GM12878 (cell line): ENCODE data around the gene WNK2. TPM values are rescaled to one million over a fixed set of nuclear protein-coding genes. Genes with fewer than 3 reads are reported as not detected.
"Not testable (repeated sequence)": the region's sequence is repeated elsewhere in the genome, so short reads cannot be mapped to it uniquely, and the experiment has no call there.

Experiments used
- ATAC-seq: fragments of 200-7000 bp; cut with Tn5 transposase; 3 replicates; pipeline ENCODE4 v1.9.1; 2020; ENCODE audit warnings: mild to moderate bottlenecking, moderate library complexity
- BruUV-seq: library from RNA; stranded (reverse); fragments of 400-500 nt; replicated peaks from 2 replicates; lab custom pipeline; 2021; lab: Mats Ljungman, UMichigan
- CTCF ChIA-PET: fragments of 300-600 bp; sonication (Branson Sonifier 250); formaldehyde crosslinking; extraction: SDS; loops from one replicate; lab custom pipeline; 2021; ENCODE audit warnings: inconsistent platforms; lab: Yijun Ruan, JAX
- POLR2A ChIA-PET: fragments of 350-600 bp; formaldehyde crosslinking; extraction: SDS; loops from one replicate; lab custom pipeline; 2021; ENCODE audit warnings: inconsistent platforms; lab: Charles Lee
- RAD21 ChIA-PET: fragments of 300-600 bp; sonication (Branson Sonifier 250); formaldehyde crosslinking; loops from one replicate; lab custom pipeline; 2023; ENCODE audit warnings: antibody characterized with exemption; ENCODE audit not compliant: unreplicated experiment; lab: Charles Lee
- SMC1A ChIA-PET: fragments of 300-600 bp; sonication (Branson Sonifier 250); formaldehyde crosslinking; loops from one replicate; lab custom pipeline; 2023; ENCODE audit not compliant: unreplicated experiment, uncharacterized antibody; lab: Charles Lee
- DNase-seq: peaks from one replicate; pipeline ENCODE4 v3.0.0-alpha.2; 2011; ENCODE audit warnings: low read depth, low spot score
- FAIRE-seq: peaks from 3 replicates; lab custom pipeline; 2011; peaks lifted over from hg19 to GRCh38; lab: Jason Lieb, UNC
- H2AFZ ChIP-seq: 2 replicates; pipeline ENCODE4 v1.6.0; 2011; ENCODE audit warnings: low read depth, low read length, control low read depth; ENCODE audit not compliant: control insufficient read depth
- H3K27ac ChIP-seq: 2 replicates; pipeline ENCODE4 v1.5.1; 2011; ENCODE audit warnings: control low read depth; ENCODE audit not compliant: control insufficient read depth, insufficient read depth
- H3K27me3 ChIP-seq, 2 experiments: replicated peaks in 1 of 2; 2 replicates each; pipeline versions ENCODE4 v1.6.0 to v1.6.1; 2011; ENCODE audit warnings: low read length in 1 of 2; ENCODE audit not compliant: control insufficient read depth in 2 of 2, insufficient read depth in 2 of 2
- H3K36me3 ChIP-seq, 2 experiments: 2 replicates each; pipeline ENCODE4 v1.5.1; 2011; ENCODE audit warnings: low read length in 1 of 2; ENCODE audit not compliant: control insufficient read depth in 2 of 2, insufficient read depth in 2 of 2
- H3K4me1 ChIP-seq: 2 replicates; pipeline ENCODE4 v1.6.1; 2011; ENCODE audit warnings: mild to moderate bottlenecking, low read length, moderate library complexity, mixed read lengths; ENCODE audit not compliant: control insufficient read depth, insufficient read depth
- H3K4me2 ChIP-seq: 2 replicates; pipeline ENCODE4 v1.6.0; 2011; ENCODE audit warnings: control low read depth; ENCODE audit not compliant: control insufficient read depth, insufficient read depth
- H3K4me3 ChIP-seq: fragments of 200-600 bp; sonication (generic); 2 replicates; pipeline ENCODE4 v1.5.1; 2016
- H3K79me2 ChIP-seq: 2 replicates; pipeline ENCODE4 v1.6.0; 2011; ENCODE audit warnings: low read length; ENCODE audit not compliant: control insufficient read depth, insufficient read depth
- H3K9ac ChIP-seq: 2 replicates; pipeline ENCODE4 v1.8.0; 2011; ENCODE audit warnings: low read length, control low read depth, mixed read lengths; ENCODE audit not compliant: control insufficient read depth, insufficient read depth
- H3K9me3 ChIP-seq: replicated peaks from 3 replicates; pipeline ENCODE4 v1.5.1; 2011; ENCODE audit warnings: mild to moderate bottlenecking, low read length; ENCODE audit not compliant: control insufficient read depth, insufficient read depth
- H4K20me1 ChIP-seq: 2 replicates; pipeline ENCODE4 v1.6.0; 2011; ENCODE audit not compliant: control insufficient read depth, insufficient read depth
- ASH2L ChIP-seq: fragments of 300-600, 200-600 bp; sonication (generic); IDR thresholded peaks from 2 replicates; pipeline ENCODE4 v1.6.1; 2017; ENCODE audit warnings: low read depth, mild to moderate bottlenecking, borderline replicate concordance
- SMARCA5 ChIP-seq: fragments of 450-650 bp; IDR thresholded peaks from 2 replicates; pipeline ENCODE4 v1.6.1; 2017; ENCODE audit warnings: mild to moderate bottlenecking
- WGBS: methylation state at CpG from one replicate; pipeline ENCODE4 v1.1.6; 2016; ENCODE audit warnings: low lambda C conversion rate; ENCODE audit not compliant: insufficient replicate concordance, insufficient coverage; ENCODE audit errors: missing lambda C conversion rate; 5-methylcytosine and 5-hydroxymethylcytosine counted together
- in situ Hi-C: fragments of 300-500 bp; cut with MboI; formaldehyde crosslinking; loops from 9 replicates; pipeline ENCODE4 v1.14.3; 2018; ENCODE audit warnings: mixed read lengths
- intact Hi-C: fragments of 100-400 bp; cut with micrococcal nuclease; formaldehyde crosslinking; loops from one replicate; pipeline ENCODE4 v1.14.2; 2022; ENCODE audit not compliant: unreplicated experiment
- polyA plus RNA-seq, 11 experiments: library from polyadenylated mRNA; depleted of rRNA in 4 of 11; unstranded in 6 of 11; stranded (reverse) in 5 of 11; fragments of >200 nt; fragmentation: Nextera tagmentation in 4 of 11; fragmentation: Illumina TruSeq in 1 of 11; extraction: Ambion mirVana in 4 of 11; extraction: Trizol in 1 of 11; gene quantifications; 1 replicate in 1 of 11; 2 replicates in 10 of 11; pipeline versions ENCODE4 v1.2.1 to v1.2.3, GENCODE V29; 2011 to 2016; ENCODE audit warnings: inconsistent platforms in 2 of 11, missing spikeins in 2 of 11, low read depth in 1 of 11
- total RNA-seq, 4 experiments: library from RNA; depleted of rRNA in 3 of 4; stranded (reverse); fragments of >200 nt in 3 of 4; fragmentation: Illumina TruSeq in 1 of 4; extraction: Trizol in 1 of 4; gene quantifications; 2 replicates each; pipeline versions ENCODE4 v1.2.1 to v1.2.3, GENCODE V29; 2013 to 2021
- TF ChIP-seq, protein P1 (sequence below): IDR thresholded peaks from 2 replicates; pipeline ENCODE4 v1.6.1; 2012; ENCODE audit warnings: mild to moderate bottlenecking, low read depth, low read length

WNK2 gene
- total and polyA plus RNA-seq, 10 of the 15 experiments (the other 5 are each of a cell fraction or from before 2014, with no cell fraction given): 0.15 TPM; not detected in 9

DNA sequence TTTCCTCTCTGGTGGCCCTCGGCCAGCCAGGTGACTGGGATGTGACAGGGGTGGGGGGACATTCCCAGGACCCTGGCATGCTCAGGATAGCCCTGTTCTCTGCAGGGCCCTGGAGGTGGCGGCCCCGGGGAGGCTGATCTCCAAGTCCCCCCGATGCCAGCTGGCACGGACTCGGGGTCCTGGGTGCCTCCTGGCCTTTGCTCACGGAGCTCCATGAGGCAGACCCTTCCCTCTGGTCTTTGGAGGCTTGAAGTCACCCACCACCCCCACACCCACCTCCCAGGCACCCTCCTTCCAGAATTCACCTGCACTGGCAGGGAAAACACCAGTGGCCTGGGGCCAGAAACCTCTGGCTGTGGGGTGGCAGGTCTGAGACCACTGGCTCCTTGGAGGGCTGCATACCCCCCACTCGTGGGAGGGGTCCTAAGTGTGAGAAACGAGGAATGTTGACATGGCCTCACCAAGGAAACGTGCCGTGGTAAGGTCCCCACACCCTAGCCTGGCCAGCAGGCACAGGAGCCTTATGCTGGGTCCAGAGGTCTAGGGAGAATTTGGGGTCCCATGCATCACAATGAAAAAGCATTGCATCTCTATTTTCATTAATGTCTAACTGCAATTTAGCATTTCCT is 136.8 kb downstream of the WNK2 start (continued):
- TF ChIP-seq, protein P1, sequence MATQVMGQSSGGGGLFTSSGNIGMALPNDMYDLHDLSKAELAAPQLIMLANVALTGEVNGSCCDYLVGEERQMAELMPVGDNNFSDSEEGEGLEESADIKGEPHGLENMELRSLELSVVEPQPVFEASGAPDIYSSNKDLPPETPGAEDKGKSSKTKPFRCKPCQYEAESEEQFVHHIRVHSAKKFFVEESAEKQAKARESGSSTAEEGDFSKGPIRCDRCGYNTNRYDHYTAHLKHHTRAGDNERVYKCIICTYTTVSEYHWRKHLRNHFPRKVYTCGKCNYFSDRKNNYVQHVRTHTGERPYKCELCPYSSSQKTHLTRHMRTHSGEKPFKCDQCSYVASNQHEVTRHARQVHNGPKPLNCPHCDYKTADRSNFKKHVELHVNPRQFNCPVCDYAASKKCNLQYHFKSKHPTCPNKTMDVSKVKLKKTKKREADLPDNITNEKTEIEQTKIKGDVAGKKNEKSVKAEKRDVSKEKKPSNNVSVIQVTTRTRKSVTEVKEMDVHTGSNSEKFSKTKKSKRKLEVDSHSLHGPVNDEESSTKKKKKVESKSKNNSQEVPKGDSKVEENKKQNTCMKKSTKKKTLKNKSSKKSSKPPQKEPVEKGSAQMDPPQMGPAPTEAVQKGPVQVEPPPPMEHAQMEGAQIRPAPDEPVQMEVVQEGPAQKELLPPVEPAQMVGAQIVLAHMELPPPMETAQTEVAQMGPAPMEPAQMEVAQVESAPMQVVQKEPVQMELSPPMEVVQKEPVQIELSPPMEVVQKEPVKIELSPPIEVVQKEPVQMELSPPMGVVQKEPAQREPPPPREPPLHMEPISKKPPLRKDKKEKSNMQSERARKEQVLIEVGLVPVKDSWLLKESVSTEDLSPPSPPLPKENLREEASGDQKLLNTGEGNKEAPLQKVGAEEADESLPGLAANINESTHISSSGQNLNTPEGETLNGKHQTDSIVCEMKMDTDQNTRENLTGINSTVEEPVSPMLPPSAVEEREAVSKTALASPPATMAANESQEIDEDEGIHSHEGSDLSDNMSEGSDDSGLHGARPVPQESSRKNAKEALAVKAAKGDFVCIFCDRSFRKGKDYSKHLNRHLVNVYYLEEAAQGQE: no peak
- TF ChIP-seq ASH2L: no peak
- TF ChIP-seq, all 136 proteins: peak for 0

DNA sequence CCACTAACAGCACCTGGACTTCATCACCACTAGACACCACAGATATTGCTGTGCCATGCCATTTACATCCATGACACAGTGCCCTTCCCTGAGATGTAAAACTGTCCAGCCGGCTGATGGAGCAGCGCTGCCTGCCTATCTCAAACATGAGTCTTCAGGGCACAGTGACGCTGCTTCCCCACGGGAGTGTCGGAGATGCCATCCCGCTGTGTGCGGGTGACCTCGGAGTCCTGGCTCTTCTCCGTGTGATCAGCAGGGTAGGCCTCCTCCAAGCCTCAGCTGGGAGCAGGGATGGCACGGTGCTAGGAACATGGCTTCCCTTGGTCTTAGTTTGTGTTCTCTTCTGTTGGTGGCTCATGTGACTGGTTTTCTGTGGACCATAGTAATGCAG is 137.3 kb downstream of the WNK2 start:
- no peak overlapping the region for H3K4me3 ChIP-seq
- intact Hi-C loops (no loop called here), in situ Hi-C loops (no loop called here)
- no peak overlapping the region for H3K4me2 ChIP-seq
- POLR2A ChIA-PET: no interaction called here
- DNase-seq (no peak), FAIRE-seq (no peak), ATAC-seq (no peak)
- SMC1A ChIA-PET: no interaction called here
- RAD21 ChIA-PET: no interaction called here
- H3K27ac ChIP-seq: no peak overlapping the region
- H3K79me2 ChIP-seq: no peaks in the 10 kb centered on the region
- no peaks in the 10 kb centered on the region for H4K20me1 ChIP-seq
- no TSS peak for BruUV-seq
- 75% methylated on average over 10 of the region's 10 CpGs for WGBS
- peaks cover 0 to 3% of the 10 kb centered on the region in 2 experiments; a peak in 3 of 4 replicates for H3K27me3 ChIP-seq
- no peak for TF ChIP-seq SMARCA5
- H2AFZ ChIP-seq: no peak overlapping the region
- H3K4me1 ChIP-seq: no peaks in the 10 kb centered on the region
- no peak overlapping the region for H3K9ac ChIP-seq
- CTCF ChIA-PET: no interaction called here
- no peaks in the 10 kb centered on the region for H3K9me3 ChIP-seq
- H3K36me3 ChIP-seq: no peaks in the 10 kb centered on the region

DNA sequence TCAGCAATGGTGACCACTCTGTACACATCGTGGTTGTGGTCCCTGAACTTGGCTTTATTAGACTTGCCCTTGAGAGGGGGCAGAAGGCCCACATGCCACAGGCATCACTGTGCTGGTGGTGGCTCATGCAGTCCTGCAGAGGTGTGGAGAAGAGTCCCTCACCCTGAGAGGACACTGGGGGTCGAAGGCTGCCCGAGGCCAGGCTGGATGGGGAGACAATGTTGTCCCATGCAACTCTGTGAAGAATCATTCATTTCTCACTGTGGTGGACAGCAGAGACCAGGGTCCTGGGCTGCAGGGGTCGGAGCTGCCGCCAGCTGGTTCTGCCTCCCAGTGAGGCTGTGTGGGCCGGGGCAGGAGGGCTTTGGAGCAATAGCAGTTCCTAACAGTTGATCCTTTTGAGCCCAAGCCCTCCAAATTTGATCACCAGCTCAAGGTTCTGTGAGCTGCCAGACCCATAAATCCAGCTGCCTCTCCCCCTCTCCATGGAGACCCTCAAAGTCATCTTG is 139.6 kb downstream of the WNK2 start:
- 19% methylated on average over 6 of the region's 6 CpGs for WGBS
- DNase-seq, H3K36me3 ChIP-seq, H2AFZ ChIP-seq, intact Hi-C loops, BruUV-seq, H4K20me1 ChIP-seq, H3K27me3 ChIP-seq, H3K9ac ChIP-seq, FAIRE-seq, in situ Hi-C loops, H3K4me2 ChIP-seq, H3K27ac ChIP-seq, CTCF ChIA-PET, RAD21 ChIA-PET, H3K4me1 ChIP-seq, H3K9me3 ChIP-seq, POLR2A ChIA-PET, ATAC-seq, SMC1A ChIA-PET, H3K4me3 ChIP-seq, H3K79me2 ChIP-seq: not testable (repeated sequence)
